GM18502 (cell line): Measurements from ENCODE around the gene PTBP3.

Source experiments
- ATAC-seq: cut with Tn5 transposase; IDR thresholded peaks from one replicate; pipeline ENCODE4 v1.9.1; 2021; ENCODE audit warnings: mild to moderate bottlenecking; ENCODE audit not compliant: unreplicated experiment, poor library complexity

PTBP3 gene

GRCh38 chr9:112174965-112175795 lies 158.2 kb downstream of the PTBP3 start, which contains the start of gene SUSD1:
SUSD1 (minus strand) TSS chr9:112175297; CDS start chr9:112175235, 62 bp downstream.
- ATAC-seq = peak; percentile 62

- ATAC-seq = peak; percentile 88
Observed at GRCh38 chr9:112174222-112174964, 159.0 kb downstream of the PTBP3 start.

- ATAC-seq = no peak
Observed at GRCh38 chr9:112173489-112174221, 159.8 kb downstream of the PTBP3 start.

- ATAC-seq = no peak
Observed at GRCh38 chr9:112170968-112171367, 162.5 kb downstream of the PTBP3 start.

GRCh38 chr9:112170235-112170634 lies 163.2 kb downstream of the PTBP3 start:
- no peak for ATAC-seq

GRCh38 chr9:112169368-112169767 lies 164.1 kb downstream of the PTBP3 start:
- no peak for ATAC-seq

GRCh38 chr9:112168197-112168596 lies 165.2 kb downstream of the PTBP3 start:
- ATAC-seq = no peak
